Right lung (tissue), 5 donors: ENCODE results near the gene VAV1. TPM values are rescaled to one million over a fixed set of nuclear protein-coding genes. Genes with fewer than 3 reads are reported as not detected.
"Not testable (repeated sequence)": the region's sequence is repeated elsewhere in the genome, so short reads cannot be mapped to it uniquely, and the experiment has no call there.

Experiments used
- DNase-seq, 2 donors: peaks; one replicate each; pipeline ENCODE4 v3.0.0-alpha.2; 2013
- polyA plus RNA-seq, 5 donors: library from polyadenylated mRNA; unstranded; fragments of 120-200 nt; gene quantifications; one replicate each; pipeline versions ENCODE4 v1.2.1 to v1.2.3, GENCODE V29; 2013; ENCODE audit warnings: inconsistent platforms in 1 of 5, low replicate concordance in 1 of 5; ENCODE audit not compliant: insufficient read length in 5 of 5, insufficient read depth in 1 of 5

Gene VAV1
- polyA plus RNA-seq, 5 donors, result 2.0 to 2.6 (median 2.2) TPM

DNA sequence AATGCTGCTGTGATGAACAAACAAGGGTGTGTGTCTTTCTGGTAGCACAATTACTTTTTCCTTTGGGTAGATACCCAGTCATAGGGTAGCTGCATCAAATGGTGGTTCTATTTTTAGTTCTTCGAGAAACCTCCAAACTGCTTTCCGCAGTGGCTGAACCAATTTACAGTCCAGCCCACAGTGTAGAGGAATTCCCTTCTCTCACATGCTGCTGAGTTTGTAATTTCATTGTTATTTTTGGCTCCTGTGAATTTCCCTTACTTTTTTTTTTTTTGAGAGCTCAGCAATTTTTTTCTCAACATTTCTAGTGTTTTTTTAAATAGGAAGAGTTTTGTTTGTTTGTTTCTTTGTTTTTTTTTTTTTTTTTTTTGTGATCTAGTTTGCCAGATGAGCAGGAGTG, 77.4 kb downstream of the VAV1 start:
- no peak for DNase-seq

DNA sequence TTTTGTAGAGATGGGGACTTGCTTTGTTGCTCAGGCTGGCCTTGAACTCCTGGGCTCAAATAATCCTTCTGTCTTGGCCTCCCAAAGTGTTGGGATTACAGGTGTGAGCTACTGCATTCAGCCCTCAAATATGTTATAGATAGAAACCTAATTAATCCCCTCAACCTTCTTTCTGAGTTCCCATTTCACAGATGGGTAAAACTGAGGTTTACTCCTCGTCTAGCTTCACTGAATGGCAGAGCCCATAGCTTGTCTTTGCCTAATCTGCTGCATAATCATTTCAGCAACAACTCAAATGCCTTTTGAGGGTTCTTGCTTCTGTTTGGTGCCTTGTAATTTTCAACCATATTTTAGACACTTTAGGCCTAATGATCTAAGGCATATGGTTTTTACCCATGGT, 78.9 kb downstream of the VAV1 start:
- no peak for DNase-seq

DNA sequence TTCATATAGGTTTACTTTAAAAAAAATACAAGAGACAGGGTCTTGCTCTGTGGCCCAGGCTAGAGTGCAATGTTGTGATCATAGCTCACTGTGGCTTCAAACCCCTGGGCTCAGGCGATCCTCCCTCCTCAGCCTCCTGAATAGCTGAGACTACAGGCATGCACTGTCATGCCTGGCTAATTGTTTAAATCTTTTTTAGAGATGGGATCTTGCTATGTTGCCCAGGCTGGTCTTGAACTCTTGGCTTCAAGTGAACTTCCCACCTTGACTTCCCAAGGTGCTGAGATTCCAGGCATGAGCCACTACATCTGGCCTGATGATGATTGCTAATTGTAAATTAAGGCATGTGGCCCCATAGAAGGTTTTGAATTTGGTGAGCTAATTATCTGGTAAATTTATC, 79.5 kb downstream of the VAV1 start:
- DNase-seq, result no peak

DNA sequence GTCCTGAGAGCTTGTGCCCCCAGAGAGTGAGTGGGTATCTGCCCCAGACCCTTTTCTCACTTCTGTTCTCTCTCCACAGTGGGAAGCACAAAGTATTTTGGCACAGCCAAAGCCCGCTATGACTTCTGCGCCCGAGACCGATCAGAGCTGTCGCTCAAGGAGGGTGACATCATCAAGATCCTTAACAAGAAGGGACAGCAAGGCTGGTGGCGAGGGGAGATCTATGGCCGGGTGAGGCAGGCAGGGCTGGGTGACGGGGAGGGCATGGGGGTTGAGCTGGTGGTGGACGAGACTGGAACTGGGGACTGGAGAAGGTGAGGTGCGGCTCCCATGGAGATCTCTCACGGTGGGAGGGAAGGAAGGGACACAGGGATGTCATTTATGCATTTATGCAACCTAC, 81.4 kb downstream of the VAV1 start:
- DNase-seq, result no peak

DNA sequence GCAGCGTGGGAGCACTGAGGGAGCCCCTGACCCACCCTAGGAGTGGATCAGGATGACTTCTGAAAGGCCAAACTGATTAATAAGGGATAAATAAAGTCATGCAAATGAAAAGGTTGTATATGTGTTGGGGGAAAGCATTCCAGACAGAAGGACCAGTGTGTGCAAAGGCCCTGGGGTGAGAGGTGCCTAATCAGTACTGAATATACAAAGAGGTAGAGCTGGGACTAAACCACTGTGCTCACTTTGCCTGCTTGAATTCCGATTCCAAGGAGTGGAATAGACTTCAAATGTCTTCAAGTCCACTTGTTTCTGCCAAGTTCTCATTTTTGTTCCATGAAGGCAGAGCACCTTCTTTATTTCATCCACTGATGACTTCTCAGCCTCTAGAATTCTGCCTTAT, 82.2 kb downstream of the VAV1 start:
- no peak for DNase-seq

DNA sequence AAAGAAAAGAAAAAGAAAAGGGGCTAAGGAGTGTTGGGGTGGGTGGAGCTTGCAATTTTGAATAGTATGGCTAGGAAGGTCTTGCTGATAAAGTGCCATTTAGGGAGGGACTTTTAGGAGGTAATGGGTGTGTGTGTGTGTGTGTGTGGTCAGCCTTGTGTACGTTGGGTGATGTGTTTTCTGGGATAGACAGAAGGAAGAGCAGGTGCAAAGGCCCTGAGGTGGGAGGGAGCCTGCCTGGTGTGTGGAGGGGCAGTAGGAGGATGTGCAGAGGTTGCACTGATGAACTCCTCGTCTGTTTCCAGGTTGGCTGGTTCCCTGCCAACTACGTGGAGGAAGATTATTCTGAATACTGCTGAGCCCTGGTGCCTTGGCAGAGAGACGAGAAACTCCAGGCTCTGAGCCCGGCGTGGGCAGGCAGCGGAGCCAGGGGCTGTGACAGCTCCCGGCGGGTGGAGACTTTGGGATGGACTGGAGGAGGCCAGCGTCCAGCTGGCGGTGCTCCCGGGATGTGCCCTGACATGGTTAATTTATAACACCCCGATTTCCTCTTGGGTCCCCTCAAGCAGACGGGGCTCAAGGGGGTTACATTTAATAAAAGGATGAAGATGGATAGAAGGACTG, 84.4 kb downstream of the VAV1 start:
- DNase-seq, result no peak

DNA sequence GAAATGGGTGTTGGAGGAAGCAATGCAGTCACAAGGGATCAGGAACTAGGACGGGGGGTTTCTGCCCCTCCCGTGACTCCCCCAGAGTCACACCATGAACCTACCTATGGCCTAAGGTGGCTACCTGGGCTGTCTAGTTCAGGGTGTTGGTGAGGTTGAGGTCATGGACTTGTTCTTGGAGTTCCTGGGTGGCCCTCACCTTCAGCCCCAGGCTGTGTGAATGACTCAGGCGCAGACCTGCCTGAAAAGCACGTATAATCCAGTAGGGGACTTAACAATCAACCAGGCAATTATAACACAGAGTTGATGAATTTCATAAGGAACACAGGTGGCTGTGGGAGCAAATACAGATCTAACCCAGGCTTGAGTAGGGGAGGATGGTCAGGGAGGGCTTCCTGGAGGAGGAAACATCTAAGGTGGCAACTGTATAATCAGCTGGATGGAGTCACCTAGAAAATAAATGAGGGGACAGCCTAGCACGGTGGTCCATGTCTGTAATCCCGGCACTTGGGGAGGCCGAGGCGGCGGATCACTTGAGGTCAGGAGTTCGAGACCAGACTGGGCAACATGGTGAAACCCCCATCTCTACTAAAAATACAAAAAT, 89.3 kb downstream of the VAV1 start:
- DNase-seq, result no peak

DNA sequence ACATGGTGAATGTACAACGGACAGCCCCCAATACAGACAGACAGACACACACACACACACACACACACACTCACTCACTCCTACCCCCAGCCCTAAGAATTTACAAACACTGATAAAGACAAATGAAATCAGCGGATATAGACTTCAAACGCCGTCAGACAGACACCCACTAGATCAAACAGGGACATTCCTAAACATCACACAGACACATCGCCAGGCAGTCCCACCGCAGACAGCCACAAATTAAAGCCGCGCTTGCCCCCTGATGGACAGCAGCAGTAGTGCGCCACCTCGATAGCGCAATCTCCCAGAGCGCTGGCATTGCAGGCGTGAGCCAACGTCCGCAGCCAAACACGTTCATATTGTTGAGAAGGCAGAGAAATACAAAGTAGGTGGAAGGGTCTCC, 90.2 kb downstream of the VAV1 start:
- DNase-seq, result peak; percentile 83 to 85

DNA sequence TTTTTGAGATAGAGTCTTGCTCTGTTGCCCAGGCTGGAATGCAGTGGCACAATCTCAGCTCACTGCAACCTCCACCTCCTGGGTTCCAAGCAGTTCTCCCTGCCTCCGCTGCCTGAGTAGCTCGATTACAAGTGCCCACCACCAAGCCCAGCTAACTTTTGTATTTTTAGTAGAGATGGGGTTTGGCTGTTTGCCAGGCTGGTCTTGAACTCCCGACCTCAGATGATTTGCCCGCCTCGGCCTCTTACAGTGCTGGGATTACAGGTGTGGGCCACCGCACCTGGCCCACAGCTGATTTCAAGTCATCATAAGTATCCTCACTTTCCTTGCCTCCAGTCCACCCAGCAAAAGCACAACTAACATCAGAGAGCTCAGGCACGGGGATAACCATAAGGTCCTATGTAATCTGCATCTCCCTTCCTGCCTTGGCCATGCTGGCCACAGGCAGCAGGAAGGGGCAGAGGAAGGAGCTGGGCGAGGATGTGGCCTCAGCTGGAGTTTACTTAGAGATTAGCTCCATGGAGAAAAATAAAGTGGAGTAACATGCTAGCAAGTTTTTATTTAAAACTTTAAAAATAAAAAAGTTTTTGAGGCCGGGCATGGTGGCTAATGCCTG, 91.9 kb downstream of the VAV1 start:
- DNase-seq, result no peak

DNA sequence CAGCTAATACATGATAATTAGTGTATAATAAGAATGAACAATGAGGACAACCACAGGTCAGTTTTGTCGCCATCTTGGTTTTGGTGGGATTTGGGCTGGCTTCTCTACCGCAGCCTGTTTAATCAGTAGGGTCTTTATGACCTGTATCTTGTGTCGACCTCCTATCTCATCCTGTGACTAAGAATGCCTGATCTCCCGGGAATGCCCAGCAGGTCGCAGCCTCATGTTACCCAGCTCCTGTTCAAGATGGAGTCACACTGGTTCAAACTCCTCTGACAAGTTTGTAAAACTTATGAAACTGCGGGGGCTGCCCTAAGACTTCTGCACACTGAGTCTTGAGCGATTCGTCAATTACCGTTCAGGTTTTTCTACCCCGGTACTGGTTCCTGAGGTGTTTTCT, 93.3 kb downstream of the VAV1 start:
- DNase-seq, result no peak

DNA sequence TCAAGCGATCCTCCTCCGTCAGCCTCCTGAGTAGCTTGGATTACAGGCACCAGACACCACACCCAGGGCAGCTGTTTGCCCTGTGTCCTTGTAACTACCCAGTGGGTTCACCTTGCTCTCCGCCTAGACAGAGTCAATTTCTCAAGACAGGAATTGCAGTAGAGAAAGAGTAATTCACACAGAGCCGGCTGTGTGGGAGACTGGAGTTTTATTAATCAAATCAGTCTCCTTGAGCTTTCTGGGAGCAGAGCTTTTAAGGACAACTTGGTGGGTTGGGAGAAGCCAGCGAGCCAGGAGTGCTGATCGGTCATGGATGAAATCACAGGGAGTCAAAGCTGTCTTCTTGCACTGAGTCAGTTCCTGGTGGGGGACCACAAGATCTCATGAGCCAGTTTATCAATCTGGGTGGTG, 94.2 kb downstream of the VAV1 start:
- no peak for DNase-seq

DNA sequence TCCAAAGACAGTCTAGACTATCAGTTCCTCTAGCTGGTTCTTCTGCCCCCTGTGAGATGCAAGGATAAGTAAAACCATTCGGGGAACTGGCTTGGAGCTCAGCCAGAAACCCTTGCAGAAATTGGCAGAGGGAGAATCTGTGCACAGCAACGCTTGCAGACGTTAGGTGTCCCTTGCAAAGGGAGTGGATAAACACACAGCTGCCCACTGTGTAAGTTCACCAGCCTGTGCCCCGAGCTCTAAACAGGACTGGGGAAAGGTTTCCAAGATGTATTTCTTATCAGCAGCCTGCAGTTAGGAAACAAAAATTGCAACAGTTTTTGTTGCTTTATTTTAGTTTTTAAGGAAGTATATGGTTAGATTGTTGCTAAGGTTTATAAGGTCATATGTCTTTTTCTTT, 95.8 kb downstream of the VAV1 start:
- no peak for DNase-seq

DNA sequence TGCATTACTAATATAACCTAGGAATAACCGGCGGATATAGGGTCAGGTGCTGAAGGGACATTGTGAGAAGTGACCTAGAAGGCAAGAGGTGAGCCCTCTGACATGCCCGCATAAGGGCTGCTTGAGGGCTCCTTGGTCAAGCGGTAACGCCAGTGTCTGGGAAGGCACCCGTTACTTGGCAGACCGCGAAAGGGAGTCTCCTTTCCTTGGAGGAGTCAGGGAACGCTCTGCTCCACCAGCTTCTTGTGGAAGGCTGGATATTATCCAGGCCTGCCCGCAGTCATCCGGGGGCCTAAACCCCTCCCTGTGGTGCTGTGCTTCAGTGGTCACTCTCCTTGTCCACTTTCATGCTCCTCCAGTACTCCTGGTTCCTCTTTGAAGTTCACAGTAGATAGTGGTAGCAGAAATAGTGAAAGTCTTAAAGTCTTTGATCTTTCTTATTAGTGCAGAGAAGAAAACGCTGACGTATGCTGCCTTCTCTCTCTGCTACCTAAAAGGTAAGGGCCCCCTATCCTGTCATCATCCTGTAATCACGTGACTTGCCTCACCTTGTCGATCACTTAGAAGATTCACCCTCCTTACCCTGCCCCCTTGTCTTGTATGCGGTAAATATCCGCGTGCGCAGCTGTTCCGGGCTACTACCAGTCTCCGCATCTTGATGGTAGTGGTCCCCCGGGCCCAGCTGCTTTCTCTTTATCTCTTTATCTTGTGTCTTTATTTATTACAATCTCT, 96.8 kb downstream of the VAV1 start:
- DNase-seq, result not testable (repeated sequence)

DNA sequence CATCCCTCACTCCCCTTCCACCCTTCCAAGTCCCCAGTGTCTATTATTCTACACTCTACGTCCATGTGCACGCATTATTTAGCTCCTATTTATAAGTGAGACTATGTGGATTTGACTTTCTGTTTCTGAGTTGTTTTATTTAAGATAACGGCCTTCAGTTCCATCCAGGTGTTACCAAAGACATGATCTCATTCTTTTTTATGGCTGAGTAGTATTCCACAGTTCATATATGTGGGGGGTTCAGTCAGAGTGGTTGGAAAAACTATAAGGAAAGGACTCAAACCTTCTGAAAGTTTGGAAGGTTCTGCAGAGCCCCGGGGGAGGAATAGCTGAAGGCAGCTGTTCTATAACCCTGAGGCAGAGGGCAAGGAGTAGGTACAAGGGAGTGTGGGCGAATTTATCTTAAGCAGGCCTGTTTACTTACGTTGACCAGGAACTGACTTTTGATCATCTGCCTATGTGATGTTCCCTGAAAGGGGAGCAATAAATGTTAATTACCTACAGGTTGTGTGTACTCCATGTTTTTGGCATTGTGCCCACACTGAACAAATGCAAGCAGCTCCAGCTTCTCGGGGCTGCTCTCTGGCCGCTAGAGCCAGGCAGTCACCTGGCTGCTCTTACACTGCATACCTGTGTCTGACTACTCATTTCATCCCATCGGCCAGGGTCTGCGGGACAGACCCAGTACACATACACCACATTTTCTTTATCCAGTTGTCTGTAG, 101.4 kb downstream of the VAV1 start:
- no peak for DNase-seq

DNA sequence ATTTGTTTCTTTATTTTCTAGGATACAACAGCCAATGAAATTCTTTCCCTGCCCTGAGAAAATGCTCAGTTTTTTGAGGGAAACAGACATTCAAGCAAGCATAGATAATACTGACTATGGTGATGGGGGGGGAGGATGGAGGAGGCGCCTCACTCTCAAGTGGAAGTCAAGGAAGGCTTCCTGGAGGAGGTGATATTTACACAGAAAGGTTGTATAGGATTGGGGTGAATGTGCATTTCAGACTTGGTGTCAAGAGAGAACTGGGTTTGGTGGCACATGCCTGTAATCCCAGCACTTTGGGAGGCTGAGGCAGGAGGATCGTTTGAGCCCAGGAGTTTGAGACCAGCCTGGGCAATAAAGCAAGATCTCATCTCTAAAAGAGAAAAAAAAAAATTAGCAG, 102.7 kb downstream of the VAV1 start:
- no peak for DNase-seq

DNA sequence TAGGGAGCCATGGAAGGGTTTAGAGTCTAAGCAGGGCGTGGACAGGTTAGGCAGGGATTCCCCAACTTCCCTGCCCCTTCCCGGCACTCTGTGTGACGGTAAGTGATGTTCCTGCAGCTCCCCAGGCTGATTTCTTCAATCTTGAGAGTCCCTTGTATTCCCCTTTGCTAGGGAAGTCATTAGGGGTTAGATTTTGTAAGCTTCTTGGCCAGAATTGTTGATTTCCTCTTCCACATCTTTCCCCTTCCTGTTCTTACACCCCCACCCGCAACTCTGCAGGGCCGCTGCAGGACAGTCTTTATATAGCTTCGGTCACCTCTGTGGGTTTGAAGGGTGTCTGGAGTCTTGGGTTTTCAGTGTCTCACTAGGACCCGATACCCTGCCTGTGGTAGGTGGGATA, 104.2 kb downstream of the VAV1 start:
- DNase-seq, result no peak

DNA sequence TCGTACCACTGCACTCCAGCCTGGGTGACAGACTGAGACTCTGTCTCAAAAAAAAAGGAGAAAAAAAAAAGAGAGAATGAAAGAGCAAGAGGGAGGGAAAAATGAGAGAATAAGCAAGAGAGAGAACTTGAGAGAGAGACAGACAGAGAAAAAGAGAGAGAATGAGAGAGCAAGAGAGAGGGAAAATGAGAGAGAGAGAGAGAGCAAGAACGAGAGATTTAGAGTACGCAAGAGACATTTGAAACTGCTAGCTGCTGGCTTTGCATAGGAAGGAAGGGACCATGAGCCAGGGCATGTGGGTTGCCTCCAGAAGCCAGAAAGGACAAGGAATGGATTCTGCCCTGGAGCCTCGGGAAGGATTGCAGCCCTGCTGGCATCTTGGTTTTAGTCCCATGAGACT, 105.3 kb downstream of the VAV1 start:
- no peak for DNase-seq

DNA sequence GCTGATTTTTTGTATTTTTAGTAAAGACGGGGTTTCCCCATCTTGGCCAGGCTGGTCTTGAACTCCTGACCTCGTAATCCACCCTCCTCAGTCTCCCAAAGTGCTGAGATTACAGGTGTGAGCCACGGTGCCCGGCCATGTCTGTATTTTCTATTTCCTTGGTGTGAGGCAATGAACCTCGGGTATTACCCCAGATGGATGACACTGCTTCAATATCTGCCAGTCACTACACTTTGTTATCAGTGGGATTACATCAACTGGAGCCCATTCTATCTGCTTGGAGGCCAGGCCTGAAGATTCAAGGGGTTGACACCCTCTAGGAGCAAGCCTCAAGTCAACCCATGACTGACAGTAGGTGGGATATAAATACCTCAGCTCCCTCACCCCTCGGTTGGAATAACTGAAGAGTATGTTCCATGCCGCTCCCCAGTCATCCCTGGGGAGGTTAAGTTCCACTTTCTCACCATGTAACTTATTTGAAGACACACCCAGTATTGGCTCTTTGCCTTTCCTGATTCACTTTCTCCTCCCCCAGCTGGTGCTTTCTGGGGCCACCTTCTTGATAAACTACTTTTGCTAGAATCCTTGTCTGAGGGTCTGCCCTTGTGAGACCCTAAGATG, 113.9 kb downstream of the VAV1 start:
- DNase-seq, result no peak

DNA sequence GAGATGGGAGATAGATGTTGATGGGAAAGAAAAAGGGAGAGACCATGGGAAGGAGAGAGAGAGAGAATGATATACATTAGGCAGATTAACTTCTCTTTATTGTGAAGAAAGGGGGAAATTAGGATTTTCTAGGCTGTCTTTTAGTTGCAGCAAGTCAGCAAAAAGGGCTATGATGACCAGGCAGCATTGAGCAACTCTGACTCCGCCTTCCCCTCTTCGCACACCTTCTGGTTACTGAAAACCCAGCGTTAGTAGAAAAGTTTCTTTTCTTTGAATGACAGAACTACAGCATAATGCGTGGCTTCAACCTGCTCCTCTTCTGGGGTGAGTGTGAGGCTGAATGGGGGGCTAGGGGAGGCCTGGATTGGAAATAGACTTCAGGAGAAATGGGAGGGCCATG, 114.8 kb downstream of the VAV1 start, which contains the start of gene ADGRE1:
ADGRE1 (plus strand) TSS at position 264 of the 400 bp plus-strand sequence; CDS start at position 294, 30 bp downstream.
- DNase-seq, result no peak

DNA sequence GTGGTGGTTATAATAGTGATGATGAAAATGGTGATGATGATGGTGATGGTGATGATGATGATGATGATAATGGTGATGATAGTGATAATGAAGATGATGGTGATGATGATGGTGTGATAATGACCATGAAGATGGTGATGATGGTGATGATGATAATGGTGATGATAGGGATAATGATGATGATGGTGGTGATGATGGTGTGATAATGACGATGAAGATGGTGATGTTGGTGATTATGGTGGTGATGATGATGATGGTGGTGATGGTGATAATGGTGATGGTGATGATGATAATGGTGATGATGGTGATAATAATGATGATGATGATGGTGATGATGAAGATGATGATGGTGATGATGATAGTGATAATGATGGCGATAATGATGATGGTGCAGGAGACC, 116.5 kb downstream of the VAV1 start:
- no peak for DNase-seq

DNA sequence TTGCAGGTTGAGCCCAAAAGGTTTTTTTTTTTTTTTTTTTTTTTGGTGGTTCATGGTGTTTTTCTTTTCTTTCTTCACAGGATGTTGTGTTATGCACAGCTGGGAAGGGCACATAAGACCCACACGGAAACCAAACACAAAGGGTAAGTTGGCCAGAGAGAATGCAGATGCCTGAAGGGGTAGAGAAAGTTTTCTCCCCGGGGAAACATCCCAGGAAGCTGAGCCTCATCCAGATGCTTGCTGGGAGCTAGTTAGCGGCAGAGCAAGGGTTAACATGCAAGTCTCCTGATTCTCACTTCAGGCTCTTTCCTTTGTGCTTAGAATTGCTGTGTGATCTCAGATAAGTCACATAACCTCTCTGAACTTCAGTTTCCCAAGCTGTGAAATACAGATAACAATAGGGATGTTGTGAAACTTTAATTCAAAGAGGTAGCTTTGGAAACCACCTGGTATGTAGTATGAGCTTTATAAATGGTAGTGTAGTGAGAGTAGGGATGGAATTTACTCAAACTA, 117.9 kb downstream of the VAV1 start:
- no peak for DNase-seq
